HG02885 (cell line): ENCODE measurements around the gene SH2D3A.
"Not testable (repeated sequence)": the region's sequence is repeated elsewhere in the genome, so short reads cannot be mapped to it uniquely, and the experiment has no call there.

ENCODE experiments used
- ATAC-seq: cut with Tn5 transposase; IDR thresholded peaks from one replicate; pipeline ENCODE4 v1.9.1; 2021; ENCODE audit warnings: mild to moderate bottlenecking; ENCODE audit not compliant: unreplicated experiment, poor library complexity

The SH2D3A gene

GRCh38 chr19:6762253-6762797, 4.9 kb downstream of the SH2D3A start:
- ATAC-seq: not testable (repeated sequence)

GRCh38 chr19:6761053-6761676, 6.1 kb downstream of the SH2D3A start:
- ATAC-seq: no peak

- no peak for ATAC-seq
Observed at GRCh38 chr19:6760606-6761005, 6.6 kb downstream of the SH2D3A start.

GRCh38 chr19:6754653-6755463, 12.4 kb downstream of the SH2D3A start:
- no peak for ATAC-seq

- ATAC-seq: no peak
Observed at GRCh38 chr19:6754136-6754535, 13.1 kb downstream of the SH2D3A start.

- ATAC-seq: peak; percentile 76
Observed at GRCh38 chr19:6753178-6754031, 13.8 kb downstream of the SH2D3A start.

GRCh38 chr19:6752256-6753177, 14.7 kb downstream of the SH2D3A start:
- no peak for ATAC-seq

GRCh38 chr19:6751189-6751588, 16.0 kb downstream of the SH2D3A start:
- no peak for ATAC-seq

GRCh38 chr19:6750062-6750461, 17.2 kb downstream of the SH2D3A start:
- no peak for ATAC-seq

- not testable (repeated sequence) for ATAC-seq
Observed at GRCh38 chr19:6748543-6748942, 18.7 kb downstream of the SH2D3A start.

GRCh38 chr19:6745965-6746364, 21.3 kb downstream of the SH2D3A start:
- ATAC-seq: no peak

GRCh38 chr19:6744381-6745301, 22.6 kb downstream of the SH2D3A start:
- no peak for ATAC-seq

GRCh38 chr19:6743714-6744380, 23.4 kb downstream of the SH2D3A start:
- ATAC-seq: no peak

GRCh38 chr19:6743066-6743465, 24.2 kb downstream of the SH2D3A start:
- no peak for ATAC-seq

- ATAC-seq: no peak
Observed at GRCh38 chr19:6740589-6741343, 26.5 kb downstream of the SH2D3A start.

GRCh38 chr19:6739883-6740588, 27.2 kb downstream of the SH2D3A start:
- no peak for ATAC-seq

- ATAC-seq: no peak
Observed at GRCh38 chr19:6739390-6739882, 27.8 kb downstream of the SH2D3A start, which contains the start of gene TRIP10. Gene TRIP10, plus strand, starts transcription at chr19:6739680. Its CDS starts 82 bp downstream, at chr19:6739762.
